ENCODE data around the gene RAB25. TPM values are rescaled to one million over a fixed set of nuclear protein-coding genes. Genes with fewer than 3 reads are reported as not detected.

The RAB25 gene
- total RNA-seq, 1 donor from 2014 or later: not detected

- no peaks in the 10 kb centered on the region for H3K9me3 Mint-ChIP-seq
- H3K27ac Mint-ChIP-seq: no peak overlapping the region
- peaks cover 40% of the 10 kb centered on the region for H3K36me3 Mint-ChIP-seq (ENCODE audit: low read depth)
- H3K4me1 Mint-ChIP-seq: peaks cover 11% of the 10 kb centered on the region
- intact Hi-C loops (cut with micrococcal nuclease): no loop called here
- no peaks in the 10 kb centered on the region for H3K27me3 Mint-ChIP-seq
- no peak for DNase-seq
- H3K4me3 Mint-ChIP-seq: no peak overlapping the region
These were observed 15.9 kb upstream of the RAB25 start for GRCh38 chr1:156045076-156045475.

DNA sequence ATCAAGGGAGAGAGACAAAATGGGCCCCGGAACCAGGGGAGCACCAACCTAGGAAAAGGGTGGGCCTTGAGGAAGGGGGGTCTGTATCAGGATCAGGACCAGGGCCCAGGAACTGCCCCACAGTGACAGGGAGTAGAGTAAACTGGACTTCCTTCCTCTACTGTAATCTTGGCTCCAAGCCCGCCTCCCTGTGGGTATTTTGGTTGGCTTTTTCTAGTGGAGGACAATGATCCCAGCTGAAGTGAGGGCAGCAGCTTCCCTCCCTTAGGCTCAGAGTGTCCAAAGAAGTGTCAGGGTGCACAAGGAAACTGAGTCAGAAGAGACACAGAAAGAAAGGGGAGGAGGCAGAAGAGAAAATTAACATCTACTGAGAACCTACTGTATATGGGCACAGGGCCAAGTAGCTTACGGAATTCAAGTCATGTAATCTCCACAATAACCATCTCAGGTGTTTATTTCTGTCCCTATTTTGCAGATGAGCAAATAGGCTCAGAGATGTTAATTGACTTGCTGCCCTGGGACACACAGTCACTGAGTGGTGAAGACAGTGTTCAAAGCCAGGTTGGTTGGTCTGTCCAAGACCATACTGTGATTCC is 12.2 kb upstream of the RAB25 start:
- Mint-ChIP-seq H3K27ac (no peak overlapping the region), H3K4me3 (no peak overlapping the region), H3K36me3 (ENCODE audit: low read depth) (peaks cover 32% of the 10 kb centered on the region), H3K27me3 (no peaks in the 10 kb centered on the region), H3K4me1 (peaks cover 27% of the 10 kb centered on the region), H3K9me3 (no peaks in the 10 kb centered on the region)
- intact Hi-C loops (cut with micrococcal nuclease): no loop called here
- DNase-seq: no peak

DNA sequence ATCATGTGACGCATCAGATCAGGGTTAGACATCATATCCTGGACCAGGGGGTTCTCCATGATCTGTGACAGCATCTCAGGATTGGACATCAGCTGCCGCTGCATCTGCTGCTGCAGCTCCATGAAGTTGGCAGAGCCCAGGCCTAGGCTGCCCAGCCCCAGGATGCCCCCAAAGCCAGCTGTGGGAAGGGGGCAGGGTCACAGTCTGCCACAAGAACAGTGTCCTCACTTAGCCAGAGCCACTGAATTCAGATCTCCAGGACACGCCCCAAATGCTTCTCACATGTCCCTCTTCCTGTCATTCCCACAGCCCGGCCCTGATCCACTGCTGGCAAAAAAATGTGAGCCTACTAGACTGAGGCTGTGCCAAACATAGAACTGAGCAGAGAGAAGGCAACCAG is 10.6 kb upstream of the RAB25 start:
- Mint-ChIP-seq H3K9me3 (no peaks in the 10 kb centered on the region), H3K27me3 (no peaks in the 10 kb centered on the region), H3K4me3 (no peak overlapping the region), H3K27ac (no peak overlapping the region), H3K36me3 (ENCODE audit: low read depth) (peaks cover 25% of the 10 kb centered on the region), H3K4me1 (peaks cover 24% of the 10 kb centered on the region)
- no peak for DNase-seq
- intact Hi-C loops (cut with micrococcal nuclease): loop anchor here (5.0 to 10.0 kb wide), 4 partner anchors 46 to 674 kb away; partner anchors contain the start of genes CCT3, ISG20L2, MEF2D and METTL25B

DNA sequence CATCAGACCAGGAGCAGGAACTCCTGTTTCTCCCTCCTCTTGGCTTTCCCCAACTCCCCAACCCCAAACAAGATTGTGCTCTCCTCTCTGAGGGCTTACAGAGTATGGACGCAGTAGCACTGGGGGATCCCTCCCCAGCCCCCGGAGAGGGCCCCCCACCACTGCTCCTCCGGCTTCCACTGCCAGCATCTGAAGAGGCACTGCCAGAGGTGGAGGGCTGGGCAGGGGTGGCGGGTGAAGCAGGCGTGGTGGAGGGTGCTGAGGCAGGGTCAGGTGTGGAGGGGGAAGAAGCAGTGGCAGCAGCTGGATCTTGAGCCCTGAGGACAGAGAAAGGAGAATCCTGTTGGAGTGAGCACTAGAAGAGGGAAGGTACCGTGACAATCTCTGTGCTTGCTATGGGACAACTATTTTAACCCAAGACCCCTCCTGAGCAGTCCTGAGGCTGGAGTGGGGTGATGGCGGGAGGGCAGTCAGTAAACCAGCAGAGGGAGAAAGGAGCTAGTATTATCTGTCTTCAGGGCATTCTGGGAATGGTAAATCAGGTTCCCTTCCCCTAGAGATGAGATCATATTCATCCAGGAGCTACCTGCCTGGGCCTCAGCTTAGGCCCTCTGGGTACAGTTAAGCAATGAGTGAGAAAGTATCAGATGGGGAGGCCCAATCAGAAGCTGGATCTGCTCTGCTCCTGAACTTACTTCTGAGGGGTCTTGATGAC is 9.8 kb upstream of the RAB25 start:
- intact Hi-C loops (cut with micrococcal nuclease): loop anchor here (5.0 to 10.0 kb wide), 4 partner anchors 46 to 674 kb away; partner anchors contain the start of genes CCT3, ISG20L2, MEF2D and METTL25B
- no peak overlapping the region for H3K27ac Mint-ChIP-seq
- no peak for DNase-seq
- H3K36me3 Mint-ChIP-seq (ENCODE audit: low read depth): peaks cover 24% of the 10 kb centered on the region
- H3K9me3 Mint-ChIP-seq: no peaks in the 10 kb centered on the region
- no peak overlapping the region for H3K4me3 Mint-ChIP-seq
- H3K27me3 Mint-ChIP-seq: no peaks in the 10 kb centered on the region
- peaks cover 27% of the 10 kb centered on the region for H3K4me1 Mint-ChIP-seq

GRCh38 chr1:156052862-156053767 is 7.8 kb upstream of the RAB25 start:
- Mint-ChIP-seq H3K36me3 (ENCODE audit: low read depth) (peaks cover 34% of the 10 kb centered on the region), H3K27ac (peak overlapping the region; percentile 95), H3K27me3 (no peaks in the 10 kb centered on the region), H3K4me1 (peaks cover 30% of the 10 kb centered on the region), H3K9me3 (no peaks in the 10 kb centered on the region), H3K4me3 (peak overlapping the region; percentile 98)
- DNase-seq: peak; percentile 92
- intact Hi-C loops (cut with micrococcal nuclease): loop anchor here (1.0 to 10.0 kb wide), 5 partner anchors 32 to 672 kb away; partner anchors contain the start of genes CCT3, ISG20L2, MEF2D and METTL25B

DNA sequence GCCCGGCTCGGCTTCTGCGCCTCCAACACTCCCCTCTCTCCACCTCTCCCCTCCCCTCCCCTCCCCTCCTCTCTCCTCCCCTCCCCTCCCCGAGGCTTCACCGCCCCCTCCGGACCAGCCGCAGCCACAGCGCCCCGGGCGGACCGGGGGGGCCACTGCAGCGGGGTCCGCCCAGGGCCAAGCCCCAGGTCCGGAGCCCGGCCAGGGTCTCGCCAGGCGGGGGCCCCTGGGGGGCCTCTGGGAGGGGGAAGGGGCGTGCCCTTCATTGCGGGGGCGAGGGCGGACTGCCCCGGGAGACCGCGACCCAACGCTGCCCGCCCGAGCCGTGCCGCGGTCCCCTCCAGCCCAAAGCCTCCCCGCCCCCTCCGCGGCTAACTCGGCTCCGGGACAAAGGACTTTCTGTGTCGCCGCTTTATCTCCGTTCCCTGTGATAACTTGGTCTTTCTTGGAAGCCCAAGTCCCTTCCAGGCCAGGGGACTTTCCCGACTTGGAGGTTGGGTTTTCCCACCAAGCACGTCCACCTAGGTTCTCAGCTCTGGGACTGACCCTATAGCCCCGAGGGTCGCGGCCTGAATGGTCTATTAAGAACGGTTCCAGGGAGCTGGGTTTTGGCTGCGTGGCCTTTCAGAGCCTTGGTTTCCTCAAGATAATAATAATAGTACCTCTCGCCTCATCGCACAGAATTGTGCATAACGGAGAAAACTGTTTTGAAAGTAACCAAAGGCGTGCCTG is 7.0 kb upstream of the RAB25 start, which contains the start of gene UBQLN4:
Gene UBQLN4, minus strand, starts transcription at position 31 of the 732 bp plus-strand sequence. CDS start 97 bp downstream, outside the sequence.
- H3K4me1 Mint-ChIP-seq: peaks cover 30% of the 10 kb centered on the region
- H3K36me3 Mint-ChIP-seq (ENCODE audit: low read depth): peaks cover 38% of the 10 kb centered on the region
- DNase-seq: peak; percentile 95
- H3K27ac Mint-ChIP-seq: peak within 1 kb of the TSS; percentile 95
- H3K4me3 Mint-ChIP-seq: peak within 1 kb of the TSS; percentile 98
- no peaks in the 10 kb centered on the region for H3K27me3 Mint-ChIP-seq
- no peaks in the 10 kb centered on the region for H3K9me3 Mint-ChIP-seq
- intact Hi-C loops (cut with micrococcal nuclease): loop anchor here (1.0 to 10.0 kb wide), 11 partner anchors 28 to 671 kb away; partner anchors contain the start of genes CCT3, ISG20L2, KHDC4 and MEF2D

DNA sequence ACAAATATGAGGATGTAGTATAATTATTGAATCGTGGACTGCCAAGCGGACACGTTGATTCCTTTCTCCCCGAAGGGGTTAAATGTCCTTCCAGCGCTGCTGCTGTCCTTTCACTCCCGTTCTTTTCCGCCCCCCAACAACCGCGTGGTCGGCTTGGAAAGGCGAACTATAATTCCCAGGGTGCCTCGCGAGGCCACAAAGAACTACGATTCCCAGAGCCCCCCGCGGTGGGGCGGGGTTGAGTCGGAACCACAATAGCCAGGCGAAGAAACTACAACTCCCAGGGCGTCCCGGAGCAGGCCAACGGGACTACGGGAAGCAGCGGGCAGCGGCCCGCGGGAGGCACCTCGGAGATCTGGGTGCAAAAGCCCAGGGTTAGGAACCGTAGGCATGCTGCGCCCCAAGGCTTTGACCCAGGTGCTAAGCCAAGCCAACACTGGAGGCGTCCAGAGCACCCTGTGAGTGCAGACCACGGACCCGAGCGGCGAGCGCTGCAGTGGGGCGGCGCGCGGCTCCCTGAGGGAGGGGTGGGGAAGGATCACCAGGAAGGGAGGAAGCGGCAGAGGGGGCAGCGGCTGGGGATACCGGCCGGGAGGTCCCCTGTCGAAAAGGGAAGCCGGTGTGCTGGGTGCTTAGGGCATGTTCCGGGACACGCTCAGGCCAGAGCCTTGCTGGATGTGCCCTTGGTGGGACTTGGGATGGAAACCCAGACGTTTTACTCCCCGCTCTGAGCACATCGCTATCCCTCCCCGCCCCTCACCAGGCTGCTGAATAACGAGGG is 6.3 kb upstream of the RAB25 start, which contains the start of gene LAMTOR2:
Gene LAMTOR2, plus strand, starts transcription at position 283 of the 781 bp plus-strand sequence. Its CDS starts 108 bp downstream, at position 391.
- intact Hi-C loops (cut with micrococcal nuclease): loop anchor here (1.0 to 10.0 kb wide), 10 partner anchors 28 to 670 kb away; partner anchors contain the start of genes CCT3, ISG20L2, KHDC4 and MEF2D
- H3K4me1 Mint-ChIP-seq: peaks cover 30% of the 10 kb centered on the region
- H3K4me3 Mint-ChIP-seq: peak within 1 kb of the TSS; percentile 98
- H3K36me3 Mint-ChIP-seq (ENCODE audit: low read depth): peaks cover 32% of the 10 kb centered on the region
- H3K27ac Mint-ChIP-seq: peak within 1 kb of the TSS; percentile 89
- no peaks in the 10 kb centered on the region for H3K9me3 Mint-ChIP-seq
- peak; percentile 99 for DNase-seq
- H3K27me3 Mint-ChIP-seq: no peaks in the 10 kb centered on the region

DNA sequence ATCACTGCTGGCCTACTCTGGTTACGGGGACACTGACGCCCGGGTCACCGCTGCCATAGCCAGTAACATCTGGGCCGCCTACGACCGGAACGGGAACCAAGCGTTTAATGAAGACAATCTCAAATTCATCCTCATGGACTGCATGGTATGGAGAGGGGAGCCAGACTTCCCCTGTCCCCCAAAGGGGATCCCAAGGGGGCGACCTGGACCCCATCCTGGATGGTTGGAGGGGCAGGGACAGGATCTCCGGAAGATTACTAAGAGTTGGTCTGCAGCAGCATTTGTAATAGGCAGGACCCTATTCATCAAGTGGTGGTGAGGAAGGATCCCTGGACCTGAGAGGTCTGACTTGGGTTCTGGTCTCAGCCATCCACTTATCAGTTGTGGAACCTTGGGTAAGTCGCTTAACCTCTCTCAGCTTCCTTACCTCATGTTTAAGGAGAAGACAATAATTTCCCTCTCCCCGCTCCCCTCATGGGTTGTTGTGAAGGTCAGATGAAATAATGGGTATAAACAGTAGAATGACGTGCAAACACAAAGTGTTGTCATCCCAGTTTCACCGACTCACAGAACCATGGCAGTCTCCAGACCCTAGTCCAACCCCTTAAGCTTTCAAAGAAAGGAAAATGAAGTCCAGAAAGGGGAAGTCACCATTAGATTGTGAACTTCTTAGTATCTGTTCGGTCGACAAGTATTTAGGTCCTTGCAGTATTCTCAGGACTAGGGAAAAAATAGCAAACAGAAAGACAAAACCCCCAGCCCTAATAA is 5.5 kb upstream of the RAB25 start:
- H3K27ac Mint-ChIP-seq: peak overlapping the region; percentile 89

GRCh38 chr1:156056326-156056849 is 4.6 kb upstream of the RAB25 start:
- no peak for DNase-seq
- Mint-ChIP-seq H3K36me3 (ENCODE audit: low read depth) (peaks cover 22% of the 10 kb centered on the region), H3K4me3 (no peak overlapping the region), H3K4me1 (peaks cover 29% of the 10 kb centered on the region), H3K9me3 (no peaks in the 10 kb centered on the region), H3K27me3 (no peaks in the 10 kb centered on the region), H3K27ac (no peak overlapping the region)
- intact Hi-C loops (cut with micrococcal nuclease): loop anchor here (10.0 kb wide), 3 partner anchors 52 to 668 kb away; partner anchors contain the start of genes ISG20L2, MEF2D and METTL25B

More for the DNA sequence above, 5.5 kb upstream of the RAB25 start:
- intact Hi-C loops (cut with micrococcal nuclease): loop anchor here (2.0 to 10.0 kb wide), 5 partner anchors 51 to 669 kb away; partner anchors contain the start of genes ISG20L2, MEF2D, METTL25B and RIT1
- Mint-ChIP-seq H3K4me3 (peak overlapping the region; percentile 97), H3K27me3 (no peaks in the 10 kb centered on the region), H3K36me3 (ENCODE audit: low read depth) (peaks cover 27% of the 10 kb centered on the region), H3K4me1 (peaks cover 29% of the 10 kb centered on the region), H3K9me3 (no peaks in the 10 kb centered on the region)
- no peak for DNase-seq

DNA sequence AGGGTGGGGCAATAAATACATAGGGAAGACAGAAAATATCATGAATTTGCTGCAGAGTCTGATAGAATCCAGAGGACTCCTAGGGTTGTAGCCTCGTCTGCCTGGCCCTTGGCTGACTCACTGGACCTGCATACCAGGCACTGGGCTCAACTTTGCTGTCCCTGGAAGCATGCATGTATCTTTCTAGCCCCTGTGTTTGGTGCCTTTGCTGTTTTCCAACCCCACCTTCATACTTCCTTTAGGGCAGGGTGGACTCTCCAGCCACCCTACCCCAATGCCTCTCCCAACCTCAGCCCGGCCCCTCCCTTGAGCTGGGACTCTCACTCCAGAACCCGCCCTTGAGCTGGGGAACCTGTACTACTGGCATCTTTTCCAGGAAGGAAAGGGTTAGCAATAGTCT is 1.2 kb downstream of the RAB25 start:
- Mint-ChIP-seq H3K9me3 (no peaks in the 10 kb centered on the region), H3K27ac (no peak overlapping the region), H3K4me1 (peaks cover 11% of the 10 kb centered on the region), H3K36me3 (ENCODE audit: low read depth) (peaks cover 13% of the 10 kb centered on the region), H3K4me3 (no peak overlapping the region), H3K27me3 (no peaks in the 10 kb centered on the region)
- intact Hi-C loops (cut with micrococcal nuclease): no loop called here
- DNase-seq: no peak

DNA sequence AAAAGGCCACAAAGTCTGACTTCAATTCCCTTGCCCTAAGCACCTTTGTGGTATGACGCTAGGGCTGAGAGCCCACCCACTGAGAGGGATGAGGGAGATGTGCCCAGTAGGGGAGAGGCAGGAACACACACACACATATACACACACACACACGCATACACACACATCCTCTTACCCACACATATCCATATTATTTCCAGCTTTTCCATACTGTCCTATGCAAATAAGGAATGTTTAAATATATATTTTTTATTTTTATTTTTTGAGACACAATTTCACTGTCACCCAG is 3.0 kb downstream of the RAB25 start:
- Mint-ChIP-seq H3K9me3 (no peaks in the 10 kb centered on the region), H3K4me1 (peaks cover 11% of the 10 kb centered on the region), H3K4me3 (no peak overlapping the region), H3K27ac (no peak overlapping the region), H3K27me3 (no peaks in the 10 kb centered on the region), H3K36me3 (ENCODE audit: low read depth) (peaks cover 2% of the 10 kb centered on the region)
- no peak for DNase-seq
- intact Hi-C loops (cut with micrococcal nuclease): no loop called here

Data from activated CD4-positive, alpha-beta T cell treated with anti-CD3 and anti-CD28 coated beads, Interleukin-2, amount 10 ng/mL, durations not matched to agents 24 days and 14 days (primary cell).